IMR-90 (cell line): ENCODE measurements around the gene TLX1.

ENCODE experiments used
- CEBPB ChIP-seq: IDR thresholded peaks from 2 replicates; pipeline ENCODE4 v1.6.1; 2012; ENCODE audit warnings: low read depth, low read length, improper control_type of control experiment
- CHD1 ChIP-seq: IDR thresholded peaks from 2 replicates; pipeline ENCODE4 v1.6.1; 2012; ENCODE audit warnings: low read depth, low read length, improper control_type of control experiment
- CTCF ChIP-seq: conservative IDR thresholded peaks from 2 replicates; pipeline ENCODE4 v1.5.1; 2012; ENCODE audit warnings: mild to moderate bottlenecking, low read depth, low read length, improper control_type of control experiment
- POLR2A ChIP-seq: IDR thresholded peaks from 2 replicates; pipeline ENCODE4 v1.6.1; 2012; ENCODE audit warnings: mild to moderate bottlenecking, low read depth, low read length
- SMC3 ChIP-seq: fragments of 150-350 bp; IDR thresholded peaks from 2 replicates; pipeline ENCODE4 v1.6.1; 2016; ENCODE audit warnings: low read depth, mild to moderate bottlenecking, antibody characterized with exemption, low read length, moderate library complexity

- TF ChIP-seq POLR2A (no peak), CTCF (no peak), CHD1 (no peak), SMC3 (no peak), CEBPB (no peak)
These were observed at the start of gene TLX1 for GRCh38 chr10:101130984-101131961.
